Activated CD4-positive, alpha-beta T cell treated with anti-CD3 and anti-CD28 coated beads, Interleukin-2, amount 50 U/mL, for 4 hours (primary cell): Measurements from ENCODE around the gene IP6K2.
A peak's percentile ranks its signal among the peaks of the same experiment; 100 is the strongest.
"Not testable (repeated sequence)": the region's sequence is repeated elsewhere in the genome, so short reads cannot be mapped to it uniquely, and the experiment has no call there.

Source experiments
- DNase-seq, 2 experiments: peaks; one replicate each; pipeline ENCODE4 v3.0.0-alpha.2; 2020

IP6K2 gene

DNA sequence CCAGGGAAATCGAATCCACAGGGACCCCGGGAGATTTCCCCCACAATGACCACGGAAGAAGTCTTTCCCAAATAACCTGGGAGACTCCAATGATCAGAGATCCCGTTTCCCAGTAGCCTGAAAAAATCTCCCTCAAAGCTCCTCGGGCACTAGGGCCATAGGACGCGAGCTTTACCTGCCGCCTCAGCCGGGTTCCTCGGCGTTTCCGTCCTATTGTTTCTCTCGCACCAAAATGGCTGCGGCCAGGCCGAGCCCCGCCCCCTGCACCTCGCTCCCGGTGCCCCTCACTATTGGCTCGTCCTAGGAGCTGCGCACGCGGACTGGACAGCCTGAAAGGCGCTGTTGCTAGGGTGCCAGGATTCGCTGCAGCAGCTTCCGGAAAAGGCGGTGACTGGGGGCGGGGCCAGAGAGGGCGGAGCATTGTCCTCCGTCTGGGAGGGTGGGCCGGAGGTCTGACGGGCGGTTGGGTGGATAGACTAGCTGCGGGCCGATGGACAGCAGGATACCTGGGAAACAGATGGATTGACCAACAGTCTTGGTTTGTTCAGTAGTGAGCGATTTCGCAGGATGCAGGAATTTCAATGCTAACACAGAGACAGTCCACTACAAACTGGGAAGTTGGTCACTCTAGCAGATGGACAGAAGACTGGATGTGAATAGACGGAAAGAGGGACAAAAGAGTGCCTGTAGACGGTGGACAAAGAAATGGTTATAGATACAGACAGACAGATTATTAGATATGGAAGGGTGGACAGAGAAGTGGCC, at the start of gene IP6K2:
TSS of gene IP6K2 (minus strand) at position 240 of the 765 bp plus-strand sequence. CDS start 21,930 bp downstream, outside the sequence.
- DNase-seq = peak; percentile 99

DNA sequence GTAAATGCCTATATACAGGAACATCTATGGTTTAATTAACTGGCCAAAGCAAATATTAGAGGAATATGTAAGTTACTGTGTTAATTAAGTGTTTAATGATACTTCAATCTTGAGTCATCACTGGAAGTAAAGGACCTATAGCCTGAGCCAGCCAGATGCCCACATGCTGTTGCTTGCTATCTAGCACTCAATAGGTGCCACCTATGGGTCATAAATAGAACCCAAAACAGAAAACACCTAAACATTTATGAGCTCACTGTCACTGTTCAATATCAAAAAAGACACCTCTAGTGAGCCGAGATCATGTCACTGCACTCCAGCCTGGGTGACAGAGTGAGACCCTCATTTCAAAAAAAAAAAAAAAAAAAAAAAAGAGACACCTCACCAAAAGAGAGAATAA, 48.4 kb upstream of the IP6K2 start:
- DNase-seq = no peak

DNA sequence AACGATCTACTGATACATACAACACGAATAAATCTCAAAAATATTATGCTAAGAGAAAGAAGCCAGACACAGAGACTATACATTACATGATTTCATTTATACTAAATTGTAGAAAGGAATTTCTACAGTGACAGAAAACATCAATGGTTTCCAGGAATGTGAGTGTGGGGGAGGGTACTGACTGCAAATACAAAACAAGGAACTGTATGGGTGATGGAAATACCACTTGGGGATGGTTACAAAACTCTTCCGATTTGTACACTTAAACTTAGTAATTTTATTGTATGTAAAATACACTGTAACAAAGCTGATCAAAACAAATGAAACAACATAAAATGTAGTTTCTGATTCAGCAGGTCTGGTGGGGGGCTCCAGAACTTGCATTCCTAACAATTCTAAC, 45.8 kb upstream of the IP6K2 start:
- no peak for DNase-seq

- DNase-seq = not testable (repeated sequence)
These were observed 43.0 kb upstream of the IP6K2 start for GRCh38 chr3:48759991-48760540.

DNA sequence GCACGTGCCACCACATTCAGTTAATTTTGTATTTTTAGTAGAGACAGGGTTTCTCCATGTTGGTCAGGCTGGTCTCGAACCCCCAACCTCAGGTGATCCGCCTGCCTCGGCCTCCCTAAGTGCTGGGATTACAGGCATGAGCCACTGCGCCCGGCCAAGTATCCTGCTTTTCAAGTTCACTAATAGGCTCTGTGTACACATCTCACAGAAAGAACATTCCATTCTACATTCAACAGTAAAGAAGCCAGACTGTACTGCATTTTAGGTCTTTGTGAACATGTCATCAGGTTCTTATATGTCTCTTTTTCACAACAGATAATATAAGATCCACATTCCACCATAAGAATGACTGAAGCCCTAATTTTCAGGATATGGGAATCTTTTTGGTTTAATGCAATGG, 42.5 kb upstream of the IP6K2 start:
- DNase-seq = not testable (repeated sequence)

- DNase-seq = no peak
These were observed 42.0 kb upstream of the IP6K2 start for GRCh38 chr3:48759071-48759470.

GRCh38 chr3:48756640-48757039, 39.6 kb upstream of the IP6K2 start:
- no peak for DNase-seq

GRCh38 chr3:48750856-48751255, 33.8 kb upstream of the IP6K2 start:
- DNase-seq = no peak

- no peak for DNase-seq
These were observed 31.7 kb upstream of the IP6K2 start for GRCh38 chr3:48748754-48749153.

DNA sequence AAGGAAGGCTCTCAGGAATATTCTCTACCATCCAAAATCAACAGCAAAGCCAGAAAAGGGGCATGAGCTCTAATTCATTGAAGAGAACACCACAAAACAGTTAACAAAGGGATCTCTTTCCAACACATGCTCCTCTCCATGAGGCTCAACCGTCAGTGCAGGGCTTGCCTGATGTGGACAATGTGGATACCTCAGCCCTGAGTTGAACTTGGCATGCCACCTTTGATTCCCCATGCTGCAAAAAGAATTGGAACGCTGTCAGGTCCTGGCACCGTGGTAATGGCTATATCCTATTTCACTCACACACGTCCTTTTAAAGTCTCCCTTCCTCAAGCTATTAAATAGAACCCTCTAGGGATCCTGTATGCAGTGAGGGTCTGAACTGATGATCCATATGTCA, 30.7 kb upstream of the IP6K2 start:
- no peak for DNase-seq

- DNase-seq = no peak
These were observed 30.1 kb upstream of the IP6K2 start for GRCh38 chr3:48747015-48747615.

DNA sequence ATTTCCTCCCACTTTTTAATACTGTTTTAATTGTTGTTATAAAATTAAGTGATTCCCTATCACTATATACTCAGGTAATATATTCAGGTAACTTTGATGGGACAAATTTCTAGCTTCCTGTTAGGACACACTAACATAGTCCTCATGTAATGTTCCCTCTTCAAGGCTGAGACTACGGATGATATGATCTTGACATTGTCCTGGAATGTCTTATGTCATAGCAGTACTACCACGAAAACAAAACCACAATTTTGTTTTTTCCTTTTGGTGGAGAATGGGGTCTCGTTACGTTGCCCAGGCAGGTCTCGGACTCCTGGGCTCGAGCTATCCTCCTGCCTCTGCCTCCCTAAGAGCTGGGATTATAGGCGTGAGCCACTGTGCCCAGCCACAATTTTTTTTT, 26.8 kb upstream of the IP6K2 start:
- DNase-seq = no peak

- not testable (repeated sequence) for DNase-seq
These were observed 24.2 kb upstream of the IP6K2 start for GRCh38 chr3:48741226-48741625.

DNA sequence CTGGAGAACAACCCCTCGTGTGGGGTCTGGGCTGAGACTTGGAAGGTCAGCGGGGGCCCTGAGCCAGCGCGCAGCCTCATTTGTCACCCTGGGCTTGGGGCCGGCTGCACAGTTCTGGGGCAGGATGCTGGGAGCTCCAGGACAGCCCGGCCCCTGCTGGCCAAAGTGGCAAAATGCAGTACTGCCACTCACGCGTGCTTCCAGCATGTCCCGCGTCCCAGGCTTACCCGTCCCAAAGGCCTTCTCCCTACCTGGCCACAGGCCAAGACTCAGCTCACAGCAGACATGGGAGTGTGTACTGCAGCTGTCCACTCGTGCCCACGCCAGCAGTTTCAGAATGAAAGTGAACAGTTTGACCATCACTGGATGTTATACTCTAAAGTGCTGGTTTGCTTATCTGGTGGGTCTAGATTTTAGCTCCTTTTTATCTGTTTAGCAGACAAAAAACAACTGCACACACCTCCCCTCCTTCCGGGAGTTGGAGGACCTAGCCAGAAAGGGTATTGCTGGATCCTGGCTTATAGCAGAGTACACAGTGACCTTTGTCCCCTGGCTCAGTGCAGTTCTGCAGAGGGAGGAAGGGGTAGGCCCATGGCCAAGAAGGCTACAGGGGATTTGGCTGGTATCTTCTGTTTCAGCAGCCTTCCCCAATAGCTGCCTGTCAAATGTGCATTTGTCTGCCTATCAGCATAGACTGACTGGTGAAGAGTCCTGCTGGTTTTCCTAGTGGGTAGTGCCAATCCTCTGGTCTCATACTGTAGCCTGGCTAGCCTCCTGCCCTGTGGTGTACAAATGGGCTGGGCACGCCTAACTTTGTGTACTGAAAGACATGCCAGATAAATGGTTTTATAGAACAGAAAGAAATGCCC, 23.2 kb upstream of the IP6K2 start:
- peak; percentile 18 to 23 for DNase-seq

DNA sequence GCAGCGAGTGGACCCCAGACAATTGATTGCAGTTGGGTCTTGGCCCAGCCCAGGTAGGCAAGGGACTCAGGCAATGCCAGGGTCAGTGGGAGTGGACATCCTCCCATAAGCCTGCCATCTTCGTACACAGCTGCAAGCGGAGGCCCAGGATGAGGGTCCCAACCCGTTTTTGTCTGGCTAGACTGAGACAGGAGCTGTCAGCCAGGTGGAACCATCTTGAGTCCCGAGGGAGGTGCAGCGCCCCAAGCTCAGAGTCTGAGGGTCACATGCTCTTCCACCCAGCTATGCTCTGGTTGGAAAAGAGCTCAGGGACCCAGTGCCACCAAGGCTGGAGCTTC, 22.6 kb upstream of the IP6K2 start:
- no peak for DNase-seq

DNA sequence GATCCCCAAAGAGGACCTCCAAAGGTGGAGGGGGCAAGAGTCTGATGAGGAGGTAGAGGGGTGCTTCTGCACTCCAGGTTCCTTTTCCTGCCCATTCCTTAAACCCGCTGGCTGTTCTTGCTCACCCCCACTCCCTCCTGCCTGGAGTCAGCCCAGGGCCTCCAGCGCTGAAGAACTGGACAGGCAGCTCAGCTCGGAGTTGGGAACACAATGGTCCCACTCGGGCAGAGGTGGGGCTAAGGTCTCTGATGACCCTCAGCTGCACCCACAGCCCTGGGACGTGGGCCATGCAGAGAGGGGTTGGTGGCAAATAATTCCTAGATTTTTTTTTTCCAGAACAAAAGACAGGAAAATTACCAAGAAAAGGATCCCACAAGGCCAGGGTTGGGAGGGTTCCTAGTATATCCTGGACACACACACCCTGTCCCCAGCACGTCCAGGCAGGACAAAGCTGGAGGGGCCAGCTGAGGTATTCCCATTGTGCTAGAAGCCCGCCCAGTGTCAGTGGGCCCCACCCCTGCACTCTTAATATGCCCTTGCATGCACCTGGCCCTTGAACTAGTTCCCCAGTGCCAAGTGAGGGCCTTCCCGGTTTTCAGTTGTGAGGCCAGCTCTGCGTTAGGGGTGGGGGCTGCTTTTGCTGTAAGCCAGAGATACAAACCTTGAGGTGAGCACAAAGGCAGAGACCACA, 22.1 kb upstream of the IP6K2 start:
- DNase-seq = no peak

- DNase-seq = no peak
These were observed 21.1 kb upstream of the IP6K2 start for GRCh38 chr3:48738144-48738536.

DNA sequence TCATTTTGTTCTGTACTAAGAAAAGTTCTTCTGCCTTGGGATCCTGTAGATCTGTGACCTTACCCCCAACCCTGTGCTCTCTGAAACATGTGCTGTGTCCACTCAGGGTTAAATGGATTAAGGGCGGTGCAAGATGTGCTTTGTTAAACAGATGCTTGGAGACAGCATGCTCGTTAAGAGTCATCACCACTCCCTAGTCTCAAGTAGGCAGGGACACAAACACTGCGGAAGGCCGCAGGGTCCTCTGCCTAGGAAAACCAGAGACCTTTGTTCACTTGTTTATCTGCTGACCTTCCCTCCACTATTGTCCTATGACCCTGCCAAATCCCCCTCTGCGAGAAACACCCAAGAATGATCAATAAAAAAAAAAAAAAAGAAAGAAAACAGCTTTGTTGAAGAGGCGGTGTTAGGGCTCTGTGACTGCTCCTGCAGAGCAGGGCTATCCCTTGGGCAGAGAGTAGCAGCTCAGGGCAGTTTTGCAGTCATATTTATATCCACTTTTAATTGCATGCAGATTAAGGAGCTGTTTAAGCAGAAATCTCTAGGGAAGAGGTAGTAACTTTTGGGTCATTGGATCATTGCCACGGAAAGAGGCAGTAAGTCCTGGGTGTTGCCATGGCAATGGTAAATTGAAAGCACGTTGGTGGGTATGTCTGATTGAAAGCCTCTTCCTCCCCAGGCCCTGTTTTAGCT, 18.2 kb upstream of the IP6K2 start:
- not testable (repeated sequence) for DNase-seq

- DNase-seq = not testable (repeated sequence)
These were observed 17.5 kb upstream of the IP6K2 start for GRCh38 chr3:48734541-48734940.

DNA sequence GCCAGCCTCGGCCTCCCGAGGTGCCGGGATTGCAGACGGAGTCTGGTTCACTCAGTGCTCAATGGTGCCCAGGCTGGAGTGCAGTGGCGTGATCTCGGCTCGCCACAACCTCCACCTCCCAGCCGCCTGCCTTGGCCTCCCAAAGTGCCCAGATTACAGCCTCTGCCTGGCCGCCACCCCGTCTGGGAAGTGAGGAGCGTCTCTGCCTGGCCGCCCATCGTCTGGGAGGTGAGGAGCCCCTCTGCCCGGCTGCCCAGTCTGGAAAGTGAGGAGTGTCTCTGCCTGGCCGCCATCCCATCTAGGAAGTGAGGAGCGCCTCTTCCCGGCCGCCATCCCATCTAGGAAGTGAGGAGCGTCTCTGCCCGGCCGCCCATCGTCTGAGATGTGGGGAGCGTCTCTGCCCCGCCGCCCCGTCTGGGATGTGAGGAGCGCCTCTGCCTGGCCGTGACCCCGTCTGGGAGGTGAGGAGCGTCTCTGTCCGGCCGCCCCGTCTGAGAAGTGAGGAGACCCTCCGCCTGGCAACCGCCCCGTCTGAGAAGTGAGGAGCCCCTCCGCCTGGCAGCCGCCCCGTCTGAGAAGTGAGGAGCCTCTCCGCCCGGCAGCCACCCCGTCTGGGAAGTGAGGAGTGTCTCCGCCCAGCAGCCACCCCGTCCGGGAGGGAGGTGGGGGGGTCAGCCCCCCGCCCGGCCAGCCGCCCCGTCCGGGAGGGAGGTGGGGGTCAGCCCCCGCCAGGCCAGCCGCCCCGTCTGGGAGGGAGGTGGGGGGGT, 16.9 kb upstream of the IP6K2 start:
- not testable (repeated sequence) for DNase-seq

DNA sequence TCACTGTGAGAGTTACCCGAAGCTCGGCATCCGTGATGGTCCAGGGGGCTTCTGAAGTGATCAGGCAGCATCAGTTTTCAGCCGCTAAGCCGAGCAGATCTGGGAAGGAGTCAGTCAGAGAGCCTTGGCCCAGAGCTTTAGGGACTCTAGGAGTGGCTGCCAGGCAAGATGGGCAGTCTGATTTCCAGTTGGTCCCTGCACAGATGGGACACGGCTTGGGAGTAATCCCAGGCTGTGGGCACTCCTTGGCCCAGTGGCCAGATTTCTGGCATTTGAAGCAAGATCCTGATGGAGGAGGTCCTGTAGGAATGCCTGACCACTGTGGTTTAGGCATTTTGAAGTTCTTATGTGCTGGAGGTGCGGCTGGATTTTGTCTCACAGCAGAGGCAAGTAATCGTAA, 10.5 kb upstream of the IP6K2 start:
- no peak for DNase-seq
